IPS DF 19.7 (cell line): ENCODE data around the gene DNAJB13.
"Not testable (repeated sequence)": the region's sequence is repeated elsewhere in the genome, so short reads cannot be mapped to it uniquely, and the experiment has no call there.

Experiments used
- DNase-seq: peaks from one replicate; pipeline ENCODE4 v3.0.0-alpha.2; 2013; ENCODE audit warnings: low read depth, low spot score

DNAJB13 gene

DNA sequence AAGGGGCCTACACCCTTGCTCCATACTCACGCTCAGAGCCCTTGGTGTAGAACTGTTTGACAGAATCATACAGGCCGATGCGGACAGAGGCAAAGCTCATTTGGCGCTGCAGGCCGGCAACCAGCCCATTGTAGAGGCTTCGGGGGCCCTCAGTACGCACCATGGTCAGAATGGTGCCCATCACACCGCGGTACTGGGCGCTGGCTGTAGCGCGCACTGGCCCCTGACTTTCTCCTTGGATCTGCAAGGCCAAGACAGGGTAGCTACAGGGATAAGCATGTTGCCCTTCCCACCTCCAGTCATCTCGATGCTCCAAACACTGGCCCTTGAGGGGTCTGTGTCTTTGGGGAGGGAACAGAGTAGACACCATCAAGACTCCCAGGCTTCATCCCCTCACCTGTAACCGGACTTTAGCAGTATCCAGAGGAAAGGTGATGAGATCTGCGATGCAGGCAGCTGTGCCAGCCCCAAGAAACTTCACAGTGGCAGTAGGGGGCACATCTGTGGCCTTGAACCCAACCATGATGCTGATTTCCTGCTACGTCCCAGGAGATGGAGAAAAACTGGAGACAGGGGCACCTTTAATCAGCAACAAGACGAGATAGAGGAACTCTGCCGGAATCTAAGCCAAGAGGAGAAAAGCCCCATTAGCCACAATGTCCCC is 27.2 kb downstream of the DNAJB13 start:
- DNase-seq, result no peak

GRCh38 chr11:73978576-73979086 is 27.8 kb downstream of the DNAJB13 start:
- no peak for DNase-seq

DNA sequence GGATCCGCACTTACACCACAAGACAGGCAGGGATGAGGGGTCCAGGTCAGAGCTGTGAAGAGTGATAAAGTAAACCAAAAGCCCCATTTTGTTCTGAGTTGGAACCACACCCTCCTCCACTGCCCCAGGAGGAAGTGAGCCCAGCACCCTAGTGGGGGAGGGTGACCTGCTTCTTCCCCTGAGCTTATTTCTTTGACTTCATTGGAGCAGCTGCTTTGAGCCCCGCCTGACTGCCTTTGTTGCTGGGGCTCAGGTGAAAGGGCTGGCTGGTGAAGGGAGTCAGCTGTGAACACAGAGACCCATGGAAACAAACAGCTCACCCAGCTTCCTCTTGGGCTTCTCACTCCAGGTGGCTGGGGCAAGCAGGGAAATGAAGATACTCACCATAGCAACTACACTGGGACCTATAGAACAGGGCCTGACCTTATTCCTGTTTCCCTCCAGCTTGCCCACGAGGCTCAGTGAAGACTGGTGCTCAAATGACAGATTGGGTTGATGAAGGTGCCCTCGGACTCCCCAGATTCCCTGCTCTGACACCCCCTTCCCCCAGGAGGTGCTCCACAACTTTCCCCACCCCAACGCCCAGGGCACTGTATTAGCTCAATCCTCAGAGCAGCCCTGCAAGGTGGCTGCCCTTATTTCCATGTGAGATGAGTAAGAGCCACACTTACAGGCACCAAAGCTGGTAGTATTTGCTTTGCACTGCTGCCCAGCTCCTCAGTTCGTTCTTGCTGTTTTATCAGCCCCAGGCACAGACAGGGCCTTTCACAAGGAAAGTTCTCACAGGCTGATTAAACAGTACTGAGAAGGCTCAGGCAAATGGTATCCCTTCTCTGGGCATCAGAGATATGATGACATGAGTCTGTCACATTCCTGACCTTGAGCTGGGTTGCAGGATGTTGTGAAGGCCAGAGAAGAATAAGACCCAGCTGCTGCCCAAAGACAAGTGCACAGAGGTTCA is 29.5 kb downstream of the DNAJB13 start:
- DNase-seq, result no peak

- DNase-seq, result no peak
Measured at GRCh38 chr11:73981051-73981805, 30.4 kb downstream of the DNAJB13 start.

DNA sequence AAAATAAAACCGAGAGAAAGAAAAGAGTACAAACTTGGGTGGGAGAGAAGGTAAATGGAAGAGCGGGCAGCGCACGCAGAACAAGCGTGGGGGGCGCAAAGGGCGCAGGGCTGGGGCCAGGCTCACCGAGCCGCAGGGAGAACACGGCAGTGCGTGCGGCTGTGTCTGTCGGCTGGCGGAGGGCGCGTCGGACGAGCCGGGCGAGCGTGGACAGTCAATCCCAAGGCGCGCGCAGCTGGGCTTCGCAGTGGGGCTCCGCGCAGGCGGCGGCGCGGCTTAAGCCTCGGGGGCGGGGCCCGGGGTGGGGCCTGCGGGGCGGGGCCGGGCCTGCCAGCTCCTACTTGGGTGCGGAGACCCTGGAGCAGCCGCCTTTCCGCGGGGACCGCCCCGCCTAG is 31.8 kb downstream of the DNAJB13 start, which contains the start of gene UCP2:
TSS of gene UCP2 (minus strand) at position 249 of the 395 bp plus-strand sequence. CDS start 4,465 bp downstream, outside the sequence.
- no peak for DNase-seq

- DNase-seq, result peak; percentile 83
Measured at GRCh38 chr11:73982990-73983740, 32.3 kb downstream of the DNAJB13 start.

GRCh38 chr11:73983741-73984538 is 33.1 kb downstream of the DNAJB13 start:
- DNase-seq, result no peak

GRCh38 chr11:73985661-73986060 is 34.8 kb downstream of the DNAJB13 start:
- not testable (repeated sequence) for DNase-seq

DNA sequence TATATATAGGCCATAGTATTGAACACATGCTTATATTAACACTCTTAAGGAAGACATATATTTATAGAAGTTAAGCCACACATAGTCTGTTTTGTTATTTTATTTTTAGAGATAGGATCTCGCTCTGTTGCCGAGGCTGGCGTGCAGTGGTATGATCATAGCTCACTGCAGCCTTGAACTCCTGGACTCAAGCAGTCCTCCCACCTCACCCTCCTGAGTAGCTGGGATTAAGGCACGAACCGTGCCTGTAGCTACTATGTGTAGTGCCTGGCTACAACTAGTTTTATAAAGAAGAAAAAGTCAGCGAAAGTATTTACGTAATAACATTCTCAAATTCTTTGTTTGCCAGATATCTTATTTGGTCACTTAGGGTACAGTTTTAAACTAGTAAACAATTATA is 37.4 kb downstream of the DNAJB13 start:
- DNase-seq, result no peak

- no peak for DNase-seq
Measured at GRCh38 chr11:73989156-73989555, 38.3 kb downstream of the DNAJB13 start.

DNA sequence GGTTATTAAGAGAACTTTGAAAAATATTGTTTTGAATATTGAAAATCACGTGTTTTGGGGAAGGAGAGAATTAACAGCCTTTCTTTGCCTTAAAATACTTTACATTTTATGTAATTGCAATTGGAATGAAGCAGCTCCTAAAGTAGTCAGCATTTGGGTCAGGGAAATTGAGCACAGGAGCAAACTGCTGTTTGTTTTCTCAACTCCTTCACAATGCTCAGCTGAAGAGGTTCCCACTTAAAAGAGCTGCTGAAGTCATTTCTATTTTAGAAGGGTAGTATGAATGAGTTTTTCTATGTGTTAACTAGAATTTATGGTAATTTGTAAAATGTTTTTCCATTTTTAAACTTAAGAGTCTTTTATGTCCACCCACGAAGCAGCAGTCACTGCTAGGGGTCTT is 39.9 kb downstream of the DNAJB13 start:
- DNase-seq, result no peak

GRCh38 chr11:73991471-73992006 is 40.7 kb downstream of the DNAJB13 start:
- no peak for DNase-seq

DNA sequence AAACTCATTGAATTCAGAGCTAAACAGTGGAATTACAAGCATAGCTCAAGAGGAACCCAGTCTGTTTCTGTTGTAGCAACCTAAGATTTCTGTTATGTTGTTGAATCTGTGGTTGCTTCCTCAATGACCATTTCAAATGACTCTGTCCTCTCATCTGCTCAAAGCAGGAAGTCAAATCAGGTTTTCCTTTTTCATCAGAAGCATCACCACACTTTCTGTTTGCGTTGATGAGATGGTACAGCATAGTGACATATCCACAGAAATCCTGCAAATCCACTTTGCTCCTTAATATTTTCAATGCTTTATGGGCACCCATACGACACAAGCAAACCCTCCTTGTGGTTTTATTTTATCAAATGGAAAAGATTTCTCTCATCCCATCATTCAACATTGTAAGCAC is 44.4 kb downstream of the DNAJB13 start:
- no peak for DNase-seq

DNA sequence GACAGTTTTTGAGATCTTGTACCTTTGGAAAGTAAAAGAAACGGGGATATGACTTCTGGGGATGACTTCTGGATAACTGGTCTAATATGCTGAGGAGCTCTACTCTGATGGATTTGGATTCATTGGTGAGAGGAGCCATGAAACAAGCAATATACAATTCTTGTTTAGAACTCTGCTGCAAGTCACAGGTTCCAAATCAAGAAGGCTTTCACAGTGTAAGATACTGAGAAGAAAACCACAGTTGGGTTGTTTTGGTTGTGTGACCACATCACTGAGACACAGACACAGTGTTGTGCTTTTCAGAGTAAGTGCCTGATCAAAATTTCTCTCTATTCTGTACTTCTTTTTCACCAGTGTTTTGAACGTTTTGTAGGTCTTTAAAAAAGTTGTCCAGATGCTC is 44.9 kb downstream of the DNAJB13 start:
- DNase-seq, result no peak

- no peak for DNase-seq
Measured at GRCh38 chr11:73996161-73996747, 45.4 kb downstream of the DNAJB13 start.

DNA sequence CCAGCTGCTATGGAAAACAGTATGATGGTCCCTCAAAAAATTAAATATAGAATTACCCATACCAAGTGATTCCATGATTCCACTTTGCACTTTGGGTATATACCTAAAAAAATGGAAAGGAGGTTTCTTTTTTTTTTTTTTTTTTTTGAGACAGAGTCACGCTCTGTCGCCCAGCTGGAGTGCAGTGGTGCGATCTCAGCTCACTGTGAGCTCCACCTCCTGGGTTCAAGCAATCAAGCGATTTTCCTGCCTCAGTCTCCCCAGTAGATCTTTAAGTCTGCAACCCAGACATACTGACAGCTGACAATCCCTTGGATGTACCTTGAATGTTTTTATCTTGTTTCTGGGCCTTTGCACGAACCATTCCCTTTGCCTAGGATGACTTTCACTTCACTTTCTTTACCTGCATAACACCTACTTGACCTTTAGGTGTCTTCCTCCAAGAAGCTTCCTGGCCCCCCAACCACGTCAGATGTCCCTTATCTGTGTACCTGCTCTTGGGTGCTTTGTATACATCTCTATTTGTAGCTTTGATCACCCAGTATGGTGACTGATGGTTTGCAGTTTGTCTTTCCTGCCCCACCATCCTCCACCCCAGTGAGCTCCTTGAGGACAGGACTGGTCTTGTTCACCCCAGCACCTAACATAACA is 46.4 kb downstream of the DNAJB13 start:
- no peak for DNase-seq

DNA sequence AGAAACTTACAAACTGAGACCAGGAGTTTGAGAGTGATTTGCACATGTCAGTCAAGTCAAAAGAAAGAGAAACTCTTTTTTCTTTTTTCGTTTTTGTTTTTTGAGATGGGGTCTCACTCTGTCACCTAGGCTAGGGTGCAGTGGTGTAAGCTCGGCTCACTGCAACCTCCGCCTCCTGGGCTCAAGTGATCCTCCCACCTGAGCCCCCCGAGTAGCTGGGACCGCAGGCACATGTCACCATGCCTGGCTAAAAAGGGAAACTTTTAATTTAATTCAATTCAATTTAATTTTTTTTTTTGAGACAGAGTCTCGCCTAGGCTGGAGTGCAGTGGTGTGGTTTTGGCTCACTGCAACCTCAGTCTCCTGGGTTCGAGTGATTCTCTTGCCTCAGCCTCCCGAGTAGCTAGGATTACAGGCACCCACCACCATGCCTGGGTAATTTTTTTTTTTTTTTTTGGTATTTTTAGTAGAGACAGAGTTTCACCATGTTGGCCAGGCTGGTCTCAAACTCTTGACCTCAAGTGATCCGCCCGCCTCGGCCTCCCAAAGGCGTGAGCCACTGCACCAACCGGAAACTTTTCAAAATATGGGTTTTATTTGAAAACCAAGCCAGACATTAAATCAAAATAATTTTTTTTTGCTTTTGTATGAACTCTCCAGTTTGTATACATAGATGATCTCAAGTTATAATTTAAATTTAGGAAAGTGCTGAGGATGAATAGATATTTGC is 48.2 kb downstream of the DNAJB13 start:
- DNase-seq, result no peak

- no peak for DNase-seq
Measured at GRCh38 chr11:73999581-74000306, 48.9 kb downstream of the DNAJB13 start.
